ENCODE measurements around the gene DPP6.

- TF ChIP-seq, protein P1, sequence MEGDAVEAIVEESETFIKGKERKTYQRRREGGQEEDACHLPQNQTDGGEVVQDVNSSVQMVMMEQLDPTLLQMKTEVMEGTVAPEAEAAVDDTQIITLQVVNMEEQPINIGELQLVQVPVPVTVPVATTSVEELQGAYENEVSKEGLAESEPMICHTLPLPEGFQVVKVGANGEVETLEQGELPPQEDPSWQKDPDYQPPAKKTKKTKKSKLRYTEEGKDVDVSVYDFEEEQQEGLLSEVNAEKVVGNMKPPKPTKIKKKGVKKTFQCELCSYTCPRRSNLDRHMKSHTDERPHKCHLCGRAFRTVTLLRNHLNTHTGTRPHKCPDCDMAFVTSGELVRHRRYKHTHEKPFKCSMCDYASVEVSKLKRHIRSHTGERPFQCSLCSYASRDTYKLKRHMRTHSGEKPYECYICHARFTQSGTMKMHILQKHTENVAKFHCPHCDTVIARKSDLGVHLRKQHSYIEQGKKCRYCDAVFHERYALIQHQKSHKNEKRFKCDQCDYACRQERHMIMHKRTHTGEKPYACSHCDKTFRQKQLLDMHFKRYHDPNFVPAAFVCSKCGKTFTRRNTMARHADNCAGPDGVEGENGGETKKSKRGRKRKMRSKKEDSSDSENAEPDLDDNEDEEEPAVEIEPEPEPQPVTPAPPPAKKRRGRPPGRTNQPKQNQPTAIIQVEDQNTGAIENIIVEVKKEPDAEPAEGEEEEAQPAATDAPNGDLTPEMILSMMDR (IDR thresholded peaks at IDR 0.05): no peak
- TF ChIP-seq EP300 (IDR thresholded peaks at IDR 0.05) (no peak), POLR2A (IDR thresholded peaks at IDR 0.05) (no peak)
Measured at GRCh38 chr7:154509192-154509591, 457.0 kb downstream of the DPP6 start.

Measured in ovary (tissue), 3 donors.